HEK293T (cell line): ENCODE data around the gene OR51E2.

ENCODE experiments used
- BHLHE40 ChIP-seq: fragments of 450-650 bp; IDR thresholded peaks from 2 replicates; pipeline ENCODE4 v1.6.1; 2016; ENCODE audit warnings: mild to moderate bottlenecking, moderate library complexity, borderline replicate concordance
- FOXA1 ChIP-seq: fragments of 450-650 bp; IDR thresholded peaks from 2 replicates; pipeline ENCODE4 v1.6.1; 2016; ENCODE audit warnings: mild to moderate bottlenecking
- FOXK2 ChIP-seq: fragments of 450-650 bp; IDR thresholded peaks from 2 replicates; pipeline ENCODE4 v1.6.1; 2016; ENCODE audit warnings: mild to moderate bottlenecking
- HDGF ChIP-seq: fragments of 450-650 bp; IDR thresholded peaks from 2 replicates; pipeline ENCODE4 v1.6.1; 2017; ENCODE audit warnings: antibody characterized with exemption, borderline replicate concordance
- SUZ12 ChIP-seq: fragments of 450-650 bp; IDR thresholded peaks from 2 replicates; pipeline ENCODE4 v1.6.1; 2016; ENCODE audit warnings: mild to moderate bottlenecking
- TARDBP ChIP-seq: fragments of 450-650 bp; IDR thresholded peaks from 2 replicates; pipeline ENCODE4 v1.6.1; 2016

- TF ChIP-seq FOXA1, result no peak
- no peak for TF ChIP-seq SUZ12
- no peak for TF ChIP-seq FOXK2
- TF ChIP-seq BHLHE40, result no peak
- no peak for TF ChIP-seq HDGF
- TF ChIP-seq TARDBP, result no peak
Observed at GRCh38 chr11:4697585-4697984, at the start of gene OR51E2.
